Ovary (tissue), 9 donors: ENCODE measurements around the gene C1orf159. TPM values are rescaled to one million over a fixed set of nuclear protein-coding genes. Genes with fewer than 3 reads are reported as not detected.
A peak's percentile ranks its signal among the peaks of the same experiment; 100 is the strongest.

Source experiments
- DNase-seq, 5 donors: peaks; one replicate each; pipeline ENCODE4 v3.0.0-alpha.2; 2019 to 2020
- H3K27ac ChIP-seq, 2 donors: fragments of 200-600 bp; one replicate each; pipeline versions ENCODE4 v1.5.1 to v1.8.0; 2019 to 2022
- H3K27me3 ChIP-seq: fragments of 200-600 bp; one replicate; pipeline ENCODE4 v1.8.0; 2022
- H3K36me3 ChIP-seq: fragments of 200-600 bp; sonication (generic); one replicate; pipeline ENCODE4 v1.5.1; 2019
- H3K4me1 ChIP-seq: one replicate; pipeline ENCODE4 v1.8.1; 2013; ENCODE audit warnings: mild to moderate bottlenecking, moderate library complexity; ENCODE audit not compliant: insufficient read depth
- H3K4me3 ChIP-seq: fragments of 200-600 bp; sonication (generic); one replicate; pipeline ENCODE4 v1.5.1; 2017
- H3K9me3 ChIP-seq, 2 donors: fragments of 200-600 bp in 1 of 2; sonication (generic) in 1 of 2; one replicate each; pipeline versions ENCODE4 v1.5.1 to v1.8.1; 2013 to 2019; ENCODE audit warnings: mild to moderate bottlenecking in 1 of 2, moderate library complexity in 1 of 2
- CTCF ChIP-seq, 3 donors: fragments of 450-650 bp in 2 of 3; fragments of 200-600 bp in 1 of 3; IDR thresholded peaks; one replicate each; pipeline versions ENCODE4 v1.5.1 to v1.8.0; 2016 to 2022; ENCODE audit warnings: antibody characterized with exemption in 3 of 3, mild to moderate bottlenecking in 1 of 3
- EP300 ChIP-seq: sonication (generic); formaldehyde crosslinking; IDR thresholded peaks from one replicate; pipeline ENCODE4 v1.6.1; 2017; ENCODE audit warnings: antibody characterized with exemption
- POLR2A ChIP-seq: fragments of 450-650 bp; IDR thresholded peaks from one replicate; pipeline ENCODE4 v1.6.1; 2017; ENCODE audit warnings: antibody characterized with exemption, mild to moderate bottlenecking, moderate library complexity
- WGBS, 3 donors: extraction: QIAGEN DNeasy Blood & Tissue Kit in 1 of 3; methylation state at CpG; one replicate each; pipeline versions ENCODE4 v1.1.5 to v1.1.7; 2013 to 2017; 5-methylcytosine and 5-hydroxymethylcytosine counted together
- intact Hi-C, 4 donors: fragments of 100-400 bp; cut with DNase I; formaldehyde crosslinking; loops; one replicate each; pipeline versions ENCODE4 v1.11.0 to v1.15.1; 2022 to 2023
- polyA plus RNA-seq, 2 donors: library from polyadenylated mRNA; stranded (reverse); fragments of 200-250 nt in 1 of 2; fragments of 350-450 nt in 1 of 2; fragmentation: Illumina TruSeq in 1 of 2; extraction: RNeasy Lipid Tissue Mini Kit (QIAGEN cat#74804) in 1 of 2; gene quantifications; one replicate each; pipeline ENCODE4 v1.2.3, GENCODE V29; 2013 to 2014
- total RNA-seq, 7 donors: library from RNA; depleted of rRNA in 2 of 7; stranded (reverse); fragments of >200 nt in 2 of 7; fragmentation: NEBNext Ultra II Directional in 3 of 7; extraction: Animal tissue kit (Norgen Biotek cat#: 25700) in 3 of 7; gene quantifications; one replicate each; pipeline versions ENCODE4 v1.1.0 to v1.2.4, GENCODE V29; 2016 to 2023
- donor health status: DM: no; HTN: no; CAD: no; lungs with moderate emphysema.
- donor health status: DM: no; HTN: no; CAD: no.
- donor health status: Bipolar disorder and iron deficiency.
- donor health status: DM: yes; HTN: yes; CAD: no.
- donor health status: DM: no; HTN: no; CAD: no.
- donor health status: DM: yes; HTN: yes; CAD: no.

The C1orf159 gene
- total and polyA plus RNA-seq, 9 donors = 0.28 to 22.1 (median 9.4) TPM

- Histone ChIP-seq H3K27me3 (no peaks in the 10 kb centered on the region), H3K36me3 (no peaks in the 10 kb centered on the region), H3K4me3 (peak overlapping the region; percentile 15), H3K9me3 (no peaks in the 10 kb centered on the region), H3K4me1 (no peaks in the 10 kb centered on the region), H3K27ac (no peak overlapping the region)
- no peak for DNase-seq
- intact Hi-C loops = no loop called here
- WGBS, 3 donors = 88 to 90% (median 89%) methylated on average over 33 of the region's 33 CpGs
- no peak for TF ChIP-seq CTCF (IDR thresholded peaks at IDR 0.05)
- no peak for TF ChIP-seq POLR2A
- no peak for TF ChIP-seq EP300
These were observed 47.7 kb upstream of the C1orf159 start for GRCh38 chr1:1163538-1164070.

GRCh38 chr1:1162597-1163537 is 47.0 kb upstream of the C1orf159 start:
- H3K9me3 ChIP-seq = no peaks in the 10 kb centered on the region
- intact Hi-C loops = no loop called here
- peak overlapping the region; percentile 24 for H3K4me3 ChIP-seq
- H3K36me3 ChIP-seq = no peaks in the 10 kb centered on the region
- DNase-seq = no peak
- peaks cover 5% of the 10 kb centered on the region for H3K4me1 ChIP-seq
- H3K27ac ChIP-seq = no peak overlapping the region
- TF ChIP-seq CTCF (IDR thresholded peaks at IDR 0.05) = no peak
- TF ChIP-seq EP300 = no peak
- no peak for TF ChIP-seq POLR2A
- H3K27me3 ChIP-seq = no peaks in the 10 kb centered on the region
- WGBS, 3 donors = 55 to 67% (median 65%) methylated on average over 61 to 73 of the region's 73 CpGs

GRCh38 chr1:1161683-1162079 is 45.8 kb upstream of the C1orf159 start:
- H3K36me3 ChIP-seq = no peaks in the 10 kb centered on the region
- H3K9me3 ChIP-seq = no peaks in the 10 kb centered on the region
- no peak overlapping the region for H3K4me3 ChIP-seq
- H3K27ac ChIP-seq = no peak overlapping the region
- WGBS, 3 donors = 28 to 50% (median 34%) methylated on average over 10 to 17 of the region's 17 CpGs
- intact Hi-C loops = no loop called here
- H3K4me1 ChIP-seq = peaks cover 5% of the 10 kb centered on the region
- TF ChIP-seq EP300 (no peak), POLR2A (no peak), CTCF (IDR thresholded peaks at IDR 0.05) (no peak)
- no peak for DNase-seq
- H3K27me3 ChIP-seq = no peaks in the 10 kb centered on the region

GRCh38 chr1:1161078-1161682 is 45.3 kb upstream of the C1orf159 start:
- H3K9me3 ChIP-seq = no peaks in the 10 kb centered on the region
- 84 to 87% (median 85%) methylated on average over 29 of the region's 29 CpGs for WGBS, 3 donors
- TF ChIP-seq CTCF (IDR thresholded peaks at IDR 0.05) (no peak), POLR2A (no peak), EP300 (no peak)

More at GRCh38 chr1:1161078-1161682, 45.3 kb upstream of the C1orf159 start:
- DNase-seq = no peak
- Histone ChIP-seq H3K27me3 (no peaks in the 10 kb centered on the region), H3K4me1 (peaks cover 5% of the 10 kb centered on the region), H3K4me3 (no peak overlapping the region), H3K27ac (no peak overlapping the region), H3K36me3 (no peaks in the 10 kb centered on the region)
- intact Hi-C loops = no loop called here
